HepG2 (cell line): ENCODE results near the gene PIK3CB. TPM values are rescaled to one million over a fixed set of nuclear protein-coding genes. Genes with fewer than 3 reads are reported as not detected.

ENCODE experiments used
- CC2D1A ChIP-seq: sonication (generic); formaldehyde crosslinking; IDR thresholded peaks from 2 replicates; pipeline ENCODE4 v1.8.1; 2023; ENCODE audit warnings: mild to moderate bottlenecking, missing genetic modification reagents
- DBP ChIP-seq: sonication (generic); formaldehyde crosslinking; IDR thresholded peaks from 2 replicates; pipeline ENCODE4 v1.4.0; 2020; ENCODE audit warnings: missing genetic modification reagents; ENCODE audit errors: not compliant biosample characterization
- DPF2 ChIP-seq: sonication (generic); formaldehyde crosslinking; IDR thresholded peaks from 2 replicates; pipeline ENCODE4 v1.4.0; 2020; ENCODE audit warnings: mild to moderate bottlenecking, low read depth, missing genetic modification reagents, borderline replicate concordance
- GABPA ChIP-seq, 2 experiments: IDR thresholded peaks; 2 replicates each; pipeline ENCODE4 v1.6.1; 2011 to 2016; ENCODE audit warnings: low read depth in 2 of 2, low read length in 1 of 2, missing biosample characterization in 1 of 2, missing genetic modification characterization in 1 of 2
- HINFP ChIP-seq: sonication (generic); formaldehyde crosslinking; IDR thresholded peaks from 2 replicates; pipeline ENCODE4 v1.4.0; 2020; ENCODE audit warnings: low read depth, mild to moderate bottlenecking, missing genetic modification reagents
- KDM3A ChIP-seq: IDR thresholded peaks from 2 replicates; pipeline ENCODE4 v1.6.1; 2018; ENCODE audit warnings: low read depth, missing compliant biosample characterization
- MEF2D ChIP-seq: sonication (generic); formaldehyde crosslinking; IDR thresholded peaks from 2 replicates; pipeline ENCODE4 v1.5.1; 2020; ENCODE audit warnings: mild to moderate bottlenecking, missing genetic modification reagents
- MXD4 ChIP-seq: IDR thresholded peaks from 2 replicates; pipeline ENCODE4 v1.6.1; 2016; ENCODE audit warnings: mild to moderate bottlenecking, missing biosample characterization, missing genetic modification reagents
- PHF8 ChIP-seq: sonication (generic); formaldehyde crosslinking; IDR thresholded peaks from 2 replicates; pipeline ENCODE4 v1.5.0; 2020; ENCODE audit warnings: missing genetic modification reagents
- PLRG1 ChIP-seq: fragments of 450-650 bp; conservative IDR thresholded peaks from 2 replicates; pipeline ENCODE4 v1.6.1; 2016
- POLR2AphosphoS2 ChIP-seq: IDR thresholded peaks from 2 replicates; pipeline ENCODE4 v1.6.1; 2011; ENCODE audit warnings: low read depth, low read length, improper control_type of control experiment
- PREB ChIP-seq: sonication (generic); formaldehyde crosslinking; IDR thresholded peaks from 2 replicates; pipeline ENCODE4 v1.4.0; 2020; ENCODE audit warnings: missing genetic modification reagents
- PTBP1 ChIP-seq: fragments of 200-400 bp; formaldehyde crosslinking; IDR thresholded peaks from 2 replicates; pipeline ENCODE4 v1.6.1; 2018; ENCODE audit warnings: low read length, low read depth; ENCODE audit not compliant: poor library complexity, severe bottlenecking
- RFX5 ChIP-seq: IDR thresholded peaks from 2 replicates; pipeline ENCODE4 v1.6.1; 2011; ENCODE audit warnings: low read depth, low read length, improper control_type of control experiment
- SMARCE1 ChIP-seq: fragments of 450-650 bp; IDR thresholded peaks from 2 replicates; pipeline ENCODE4 v1.6.1; 2017; ENCODE audit warnings: borderline replicate concordance
- SP140L ChIP-seq: sonication (generic); formaldehyde crosslinking; IDR thresholded peaks from 2 replicates; pipeline ENCODE4 v1.4.0; 2020; ENCODE audit warnings: missing genetic modification reagents, borderline replicate concordance
- SRF ChIP-seq: IDR thresholded peaks from 2 replicates; pipeline ENCODE4 v1.6.1; 2011; ENCODE audit warnings: mild to moderate bottlenecking, low read depth, low read length, moderate library complexity
- WIZ ChIP-seq: sonication (generic); formaldehyde crosslinking; IDR thresholded peaks from 2 replicates; pipeline ENCODE4 v1.5.1; 2020; ENCODE audit warnings: mild to moderate bottlenecking, missing genetic modification reagents
- ZEB1 ChIP-seq: IDR thresholded peaks from 2 replicates; pipeline ENCODE4 v1.6.1; 2012; ENCODE audit warnings: mild to moderate bottlenecking, low read depth, inconsistent platforms; ENCODE audit not compliant: insufficient replicate concordance
- ZFX ChIP-seq: sonication (generic); formaldehyde crosslinking; IDR thresholded peaks from 2 replicates; pipeline ENCODE4 v1.4.0; 2020; ENCODE audit warnings: mild to moderate bottlenecking, low read depth, missing genetic modification reagents, moderate library complexity
- ZNF230 ChIP-seq: sonication (generic); formaldehyde crosslinking; IDR thresholded peaks from 2 replicates; pipeline ENCODE4 v1.4.0; 2020; ENCODE audit warnings: mild to moderate bottlenecking, missing genetic modification reagents
- ZNF432 ChIP-seq: sonication (generic); formaldehyde crosslinking; IDR thresholded peaks from 2 replicates; pipeline ENCODE4 v1.5.0; 2020; ENCODE audit warnings: missing genetic modification reagents, mild to moderate bottlenecking, borderline replicate concordance
- ZNF484 ChIP-seq: sonication (generic); formaldehyde crosslinking; IDR thresholded peaks from 2 replicates; pipeline ENCODE4 v1.5.1; 2020; ENCODE audit warnings: mild to moderate bottlenecking, low read depth, missing genetic modification reagents, borderline replicate concordance
- ZNF530 ChIP-seq: sonication (generic); formaldehyde crosslinking; IDR thresholded peaks from 2 replicates; pipeline ENCODE4 v1.5.0; 2020; ENCODE audit warnings: low read depth, mild to moderate bottlenecking, missing genetic modification reagents
- ZNF562 ChIP-seq: sonication (generic); formaldehyde crosslinking; IDR thresholded peaks from 2 replicates; pipeline ENCODE4 v1.8.0; 2022; ENCODE audit warnings: missing genetic modification reagents, borderline replicate concordance
- ZNF775 ChIP-seq: sonication (generic); formaldehyde crosslinking; IDR thresholded peaks from 2 replicates; pipeline ENCODE4 v1.4.0; 2020; ENCODE audit warnings: missing genetic modification reagents, mild to moderate bottlenecking, moderate library complexity, borderline replicate concordance
- polyA plus RNA-seq, 8 experiments: library from polyadenylated mRNA; depleted of rRNA in 3 of 8; stranded (reverse) in 7 of 8; unstranded in 1 of 8; fragments of >200 nt; fragmentation: Illumina TruSeq in 4 of 8; extraction: Trizol in 4 of 8; gene quantifications; 2 replicates each; pipeline versions ENCODE4 v1.2.1 to v1.2.3, GENCODE V29; 2011 to 2016; ENCODE audit warnings: low read depth in 4 of 8, missing spikeins in 1 of 8, mixed read lengths in 1 of 8; ENCODE audit not compliant: insufficient read depth in 1 of 8
- total RNA-seq, 5 experiments: library from RNA; depleted of rRNA; stranded (reverse); fragments of >200 nt; fragmentation: Illumina TruSeq; extraction: Trizol; gene quantifications; 2 replicates each; pipeline ENCODE4 v1.2.3, GENCODE V29; 2016; ENCODE audit warnings: low read depth in 1 of 5

The PIK3CB gene
- total and polyA plus RNA-seq, 2 of the 13 experiments (the other 11 are each of a cell fraction or from before 2014, with no cell fraction given), result 6.6 to 18.7 TPM

GRCh38 chr3:138862924-138863775, 28.4 kb upstream of the PIK3CB start (continued):
- 0 out of 2 replicates have a peak, but pooled peaks have one; percentile 40 for TF ChIP-seq RFX5
- no peak for TF ChIP-seq SMARCE1
- no peak for TF ChIP-seq DBP (CRISPR knock-in tag)
- TF ChIP-seq PHF8, result peak; percentile 51
- peak; percentile 78 for TF ChIP-seq ZFX (CRISPR knock-in tag)
- peak; percentile 46; the same call in 1 of the 2 replicates for TF ChIP-seq HINFP
- TF ChIP-seq SRF, result no peak
- no peak for TF ChIP-seq POLR2AphosphoS2
- TF ChIP-seq PREB (CRISPR knock-in tag), result no peak
- no peak for TF ChIP-seq CC2D1A (CRISPR knock-in tag)
- peak; percentile 59 for TF ChIP-seq ZEB1
- peak; percentile 63; the same call in 1 of the 2 replicates for TF ChIP-seq ZNF230 (CRISPR knock-in tag)
- TF ChIP-seq ZNF484, result no peak
- no peak for TF ChIP-seq PTBP1
- TF ChIP-seq ZNF432, result no peak
- TF ChIP-seq DPF2 (CRISPR knock-in tag), result peak; percentile 87; the same call in 1 of the 2 replicates
- no peak for TF ChIP-seq ZNF562 (CRISPR knock-in tag)
- peak; percentile 73; the same call in 1 of the 2 replicates for TF ChIP-seq SP140L
- 0 out of 2 replicates have a peak, but pooled peaks have one; percentile 49 for TF ChIP-seq MXD4
- no peak for TF ChIP-seq PLRG1
- peak; percentile 80; the same call in 1 of the 2 replicates for TF ChIP-seq MEF2D
- no peak for TF ChIP-seq GABPA (IDR thresholded peaks at IDR 0.05; ENCODE audit: low read depth, low read length)
- no peak; the same call in 1 of the 2 replicates for TF ChIP-seq GABPA (CRISPR knock-in tag; IDR thresholded peaks at IDR 0.05; ENCODE audit: low read depth)
- no peak for TF ChIP-seq ZNF775
- TF ChIP-seq WIZ, result no peak
- peak; percentile 73; the same call in 1 of the 2 replicates for TF ChIP-seq KDM3A (CRISPR knock-in tag)
- TF ChIP-seq ZNF530, result no peak
